ENCODE data around the gene UNC5B.

Gene UNC5B

DNA sequence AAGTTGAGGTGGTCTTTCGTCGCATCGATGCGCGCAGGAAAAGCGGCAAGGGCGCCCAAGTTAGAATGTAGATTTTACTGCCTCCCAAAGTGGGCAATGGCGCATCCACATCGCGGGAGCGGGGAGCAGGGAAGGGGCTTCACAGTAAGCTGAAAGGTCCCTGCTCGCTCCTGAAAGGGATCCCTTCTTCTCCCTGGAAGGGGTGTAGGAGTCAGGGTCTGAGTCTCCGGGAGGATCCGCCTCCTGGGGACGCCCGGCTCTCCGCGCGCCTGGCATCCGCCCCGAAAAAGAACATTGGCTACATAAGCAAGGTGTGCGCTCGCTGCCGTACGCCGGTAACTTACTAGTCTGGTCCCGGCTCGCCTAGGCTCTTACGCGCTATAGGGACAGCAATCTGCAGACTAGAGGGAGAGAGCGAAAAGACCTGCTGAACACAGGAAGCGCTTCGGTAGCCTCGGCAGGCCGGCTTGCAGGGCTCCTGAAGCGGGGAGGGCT, 804 bp downstream of the UNC5B start:
- H3K9me3 ChIP-seq (ENCODE audit: control insufficient read depth, low read length) = no peaks in the 10 kb centered on the region
- peak overlapping the region; percentile 46 for H3K4me3 ChIP-seq (ENCODE audit: low read depth, low read length)
- peaks cover 3% of the 10 kb centered on the region for H3K27me3 ChIP-seq (ENCODE audit: control insufficient read depth, insufficient read depth, low read length)
- peak overlapping the region; percentile 94 for H3K4me2 ChIP-seq (ENCODE audit: low read length)
- H3K27ac ChIP-seq = no peak overlapping the region
- no peaks in the 10 kb centered on the region for H3K79me2 ChIP-seq
- TF ChIP-seq, protein P1, sequence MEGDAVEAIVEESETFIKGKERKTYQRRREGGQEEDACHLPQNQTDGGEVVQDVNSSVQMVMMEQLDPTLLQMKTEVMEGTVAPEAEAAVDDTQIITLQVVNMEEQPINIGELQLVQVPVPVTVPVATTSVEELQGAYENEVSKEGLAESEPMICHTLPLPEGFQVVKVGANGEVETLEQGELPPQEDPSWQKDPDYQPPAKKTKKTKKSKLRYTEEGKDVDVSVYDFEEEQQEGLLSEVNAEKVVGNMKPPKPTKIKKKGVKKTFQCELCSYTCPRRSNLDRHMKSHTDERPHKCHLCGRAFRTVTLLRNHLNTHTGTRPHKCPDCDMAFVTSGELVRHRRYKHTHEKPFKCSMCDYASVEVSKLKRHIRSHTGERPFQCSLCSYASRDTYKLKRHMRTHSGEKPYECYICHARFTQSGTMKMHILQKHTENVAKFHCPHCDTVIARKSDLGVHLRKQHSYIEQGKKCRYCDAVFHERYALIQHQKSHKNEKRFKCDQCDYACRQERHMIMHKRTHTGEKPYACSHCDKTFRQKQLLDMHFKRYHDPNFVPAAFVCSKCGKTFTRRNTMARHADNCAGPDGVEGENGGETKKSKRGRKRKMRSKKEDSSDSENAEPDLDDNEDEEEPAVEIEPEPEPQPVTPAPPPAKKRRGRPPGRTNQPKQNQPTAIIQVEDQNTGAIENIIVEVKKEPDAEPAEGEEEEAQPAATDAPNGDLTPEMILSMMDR (IDR thresholded peaks at IDR 0.05) = no peak
- no peaks in the 10 kb centered on the region for H3K36me3 ChIP-seq (ENCODE audit: control insufficient read depth, insufficient read depth, low read length)
- H3K4me1 ChIP-seq = peaks cover 6% of the 10 kb centered on the region
- H3K9ac ChIP-seq = no peak overlapping the region
- H2AFZ ChIP-seq = peak overlapping the region; percentile 72

DNA sequence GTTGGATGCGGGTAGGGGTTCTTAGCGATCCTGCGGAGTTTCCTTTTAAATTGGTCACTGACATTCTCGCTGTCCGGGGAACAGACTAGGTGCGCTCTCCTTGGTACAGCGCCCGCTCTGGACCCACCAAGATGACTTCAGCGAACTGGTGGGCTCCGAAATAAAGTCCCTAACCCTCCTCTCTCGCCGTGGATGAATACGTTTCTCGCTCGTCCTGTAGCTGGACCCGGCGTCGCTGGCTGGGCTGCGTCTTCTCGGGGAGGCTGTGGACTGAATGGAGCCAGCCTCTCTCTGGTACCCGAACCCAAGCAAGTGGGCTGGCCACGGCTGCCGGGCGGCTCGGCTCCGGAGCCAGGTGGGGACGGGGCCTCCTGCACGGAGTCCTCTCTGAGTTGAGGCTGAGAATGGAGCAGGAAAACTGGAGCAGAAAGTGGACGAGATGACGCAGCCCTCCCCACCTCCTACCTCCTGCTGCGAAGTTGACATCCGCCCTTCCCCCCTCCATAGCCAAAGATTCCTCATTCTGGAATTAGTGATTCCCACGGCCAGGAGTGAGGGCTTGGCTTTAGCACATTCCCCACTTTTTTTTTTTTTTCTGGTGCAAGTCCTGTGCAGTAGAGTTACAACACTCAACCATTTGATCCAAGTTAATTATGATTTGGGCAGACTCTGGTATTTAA, 1.5 kb downstream of the UNC5B start:
- H3K79me2 ChIP-seq = no peaks in the 10 kb centered on the region
- TF ChIP-seq, protein P1 (IDR thresholded peaks at IDR 0.05) = no peak
- H3K27ac ChIP-seq = no peak overlapping the region
- H3K9me3 ChIP-seq (ENCODE audit: control insufficient read depth, low read length) = no peaks in the 10 kb centered on the region
- H3K36me3 ChIP-seq (ENCODE audit: control insufficient read depth, insufficient read depth, low read length) = no peaks in the 10 kb centered on the region
- no peak overlapping the region for H3K4me3 ChIP-seq (ENCODE audit: low read depth, low read length)
- H2AFZ ChIP-seq = peak overlapping the region; percentile 22
- H3K4me2 ChIP-seq (ENCODE audit: low read length) = peak overlapping the region; percentile 50
- peaks cover 6% of the 10 kb centered on the region for H3K4me1 ChIP-seq
- no peak overlapping the region for H3K9ac ChIP-seq
- H3K27me3 ChIP-seq (ENCODE audit: control insufficient read depth, insufficient read depth, low read length) = peaks cover 3% of the 10 kb centered on the region

DNA sequence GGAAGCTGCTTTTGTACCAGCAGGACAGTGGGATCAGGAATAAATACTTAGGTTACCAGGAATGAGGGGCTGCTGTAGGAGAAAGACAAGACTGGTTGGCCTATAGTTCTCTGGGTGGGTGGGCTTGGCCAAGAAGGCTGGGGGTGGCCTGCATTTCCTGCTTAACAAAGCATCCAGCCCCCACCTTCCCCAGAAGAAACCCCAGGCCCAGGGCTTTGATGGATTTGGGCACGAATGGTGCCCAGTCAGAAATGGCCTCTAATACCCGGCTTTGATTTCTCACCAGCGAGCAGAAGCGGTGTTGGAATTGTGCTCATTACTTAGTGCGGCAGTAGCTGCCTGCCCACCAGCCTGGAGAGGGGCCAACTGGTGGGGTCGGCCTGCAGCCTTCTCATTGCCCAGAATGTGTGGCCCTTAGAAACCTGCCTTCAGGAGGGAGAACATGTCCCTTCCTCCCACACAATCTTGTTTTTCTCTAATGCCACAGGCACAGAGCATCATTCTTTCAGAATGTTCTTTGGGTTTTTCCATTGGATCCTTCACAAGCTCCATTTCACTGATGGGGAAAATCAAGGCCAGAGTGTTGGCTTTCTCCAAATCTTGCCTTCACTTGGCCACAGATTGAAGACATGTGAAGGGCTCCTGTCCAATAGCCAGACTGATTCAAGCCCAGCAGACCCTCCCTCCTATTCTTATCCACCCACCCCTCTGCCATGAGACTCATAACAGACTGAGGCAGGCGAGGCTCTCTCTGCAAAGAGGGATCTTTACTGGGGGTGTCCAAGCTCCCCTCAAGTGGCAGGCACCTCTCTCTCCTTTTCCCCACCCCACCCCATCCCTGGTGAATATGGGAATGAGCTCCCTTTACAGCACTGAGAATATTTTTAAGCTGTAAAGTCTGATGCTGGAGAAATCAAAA, 2.5 kb downstream of the UNC5B start:
- Histone ChIP-seq H3K27ac (no peak overlapping the region), H3K4me1 (peaks cover 6% of the 10 kb centered on the region), H3K9ac (no peak overlapping the region)

DNA sequence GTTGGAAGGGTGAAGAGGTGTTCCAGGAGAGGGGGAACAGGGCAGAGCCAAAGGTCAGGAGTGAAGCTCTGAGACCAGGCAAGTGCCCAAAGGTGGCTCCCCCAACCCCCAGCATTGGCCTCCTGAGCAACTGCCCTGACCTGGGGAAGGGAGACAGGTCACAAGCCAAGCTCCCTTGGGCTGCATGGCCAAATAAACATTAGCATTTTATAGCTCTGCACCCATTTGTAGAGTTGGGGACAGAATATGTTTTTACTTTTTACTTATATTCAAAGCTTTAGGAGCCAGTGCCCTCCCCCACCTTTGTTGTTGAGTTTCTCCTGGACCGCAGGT, 4.0 kb downstream of the UNC5B start:
- no peak overlapping the region for H2AFZ ChIP-seq
- H3K9me3 ChIP-seq (ENCODE audit: control insufficient read depth, low read length) = no peaks in the 10 kb centered on the region
- TF ChIP-seq, protein P1 (IDR thresholded peaks at IDR 0.05) = no peak
- H3K27me3 ChIP-seq (ENCODE audit: control insufficient read depth, insufficient read depth, low read length) = no peaks in the 10 kb centered on the region
- no peak overlapping the region for H3K9ac ChIP-seq
- H3K79me2 ChIP-seq = no peaks in the 10 kb centered on the region
- H3K27ac ChIP-seq = no peak overlapping the region
- H3K36me3 ChIP-seq (ENCODE audit: control insufficient read depth, insufficient read depth, low read length) = no peaks in the 10 kb centered on the region
- H3K4me3 ChIP-seq (ENCODE audit: low read depth, low read length) = no peak overlapping the region
- peaks cover 4% of the 10 kb centered on the region for H3K4me1 ChIP-seq
- H3K4me2 ChIP-seq (ENCODE audit: low read length) = no peak overlapping the region

More for the DNA sequence above, 2.5 kb downstream of the UNC5B start:
- H3K79me2 ChIP-seq = no peaks in the 10 kb centered on the region
- H3K4me2 ChIP-seq (ENCODE audit: low read length) = no peak overlapping the region
- H3K36me3 ChIP-seq (ENCODE audit: control insufficient read depth, insufficient read depth, low read length) = no peaks in the 10 kb centered on the region
- no peak overlapping the region for H3K4me3 ChIP-seq (ENCODE audit: low read depth, low read length)
- TF ChIP-seq, protein P1 (IDR thresholded peaks at IDR 0.05) = no peak
- no peaks in the 10 kb centered on the region for H3K9me3 ChIP-seq (ENCODE audit: control insufficient read depth, low read length)
- H2AFZ ChIP-seq = no peak overlapping the region
- peaks cover 2% of the 10 kb centered on the region for H3K27me3 ChIP-seq (ENCODE audit: control insufficient read depth, insufficient read depth, low read length)
